H9 (cell line): ENCODE results near the gene MSX2. TPM values are rescaled to one million over a fixed set of nuclear protein-coding genes. Genes with fewer than 3 reads are reported as not detected.

Experiments used
- DNase-seq: peaks from one replicate; pipeline ENCODE4 v3.0.0-alpha.2; 2017
- H2AFZ ChIP-seq: one replicate; pipeline ENCODE4 v1.6.1; 2013; ENCODE audit warnings: mild to moderate bottlenecking, low read length, control low read depth, moderate library complexity
- H2AK5ac ChIP-seq: 2 replicates; pipeline ENCODE4 v1.6.1; 2013; ENCODE audit warnings: low read length, control low read depth, mixed read lengths; ENCODE audit not compliant: insufficient read length
- H2BK120ac ChIP-seq: one replicate; pipeline ENCODE4 v1.6.1; 2013; ENCODE audit warnings: low read depth, mild to moderate bottlenecking, low read length, control low read depth, inconsistent platforms; ENCODE audit not compliant: poor library complexity, severe bottlenecking
- H2BK12ac ChIP-seq: 2 replicates; pipeline ENCODE4 v1.6.1; 2013; ENCODE audit warnings: low read length, control low read depth, mixed read lengths, low read depth; ENCODE audit not compliant: insufficient read length
- H2BK15ac ChIP-seq: 2 replicates; pipeline ENCODE4 v1.6.1; 2013; ENCODE audit warnings: low read depth, low read length, control low read depth
- H2BK20ac ChIP-seq: one replicate; pipeline ENCODE4 v1.6.1; 2013; ENCODE audit warnings: low read depth, mild to moderate bottlenecking, low read length, control low read depth, inconsistent platforms; ENCODE audit not compliant: poor library complexity, severe bottlenecking
- H2BK5ac ChIP-seq: 2 replicates; pipeline ENCODE4 v1.6.1; 2013; ENCODE audit warnings: low read length, control low read depth, mixed read lengths; ENCODE audit not compliant: insufficient read length
- H3K14ac ChIP-seq: 2 replicates; pipeline ENCODE4 v1.6.1; 2013; ENCODE audit warnings: low read length, control low read depth; ENCODE audit not compliant: insufficient read depth
- H3K18ac ChIP-seq: 2 replicates; pipeline ENCODE4 v1.6.1; 2013; ENCODE audit warnings: low read depth, mild to moderate bottlenecking, mixed read lengths, low read length, control low read depth; ENCODE audit not compliant: insufficient read length
- H3K23ac ChIP-seq: 2 replicates; pipeline ENCODE4 v1.6.1; 2013; ENCODE audit warnings: low read length, control low read depth, mixed read lengths, low read depth; ENCODE audit not compliant: insufficient read length
- H3K23me2 ChIP-seq: 2 replicates; pipeline ENCODE4 v1.6.1; 2013; ENCODE audit warnings: low read depth, mild to moderate bottlenecking, mixed read lengths, low read length, control low read depth; ENCODE audit not compliant: insufficient read length, poor library complexity, severe bottlenecking
- H3K27ac ChIP-seq: 2 replicates; pipeline ENCODE4 v1.5.1; 2013; ENCODE audit warnings: low read length, control low read depth, mixed read lengths, low read depth; ENCODE audit not compliant: insufficient read length
- H3K27me3 ChIP-seq: 2 replicates; pipeline ENCODE4 v1.6.1; 2013; ENCODE audit warnings: low read length, control low read depth, inconsistent platforms; ENCODE audit not compliant: insufficient read depth
- H3K4ac ChIP-seq: 2 replicates; pipeline ENCODE4 v1.6.1; 2013; ENCODE audit warnings: low read depth, mild to moderate bottlenecking, control low read depth, inconsistent platforms, low read length, moderate library complexity
- H3K4me1 ChIP-seq: 2 replicates; pipeline ENCODE4 v1.6.1; 2013; ENCODE audit warnings: low read length, control low read depth, inconsistent platforms; ENCODE audit not compliant: insufficient read depth
- H3K4me2 ChIP-seq: 2 replicates; pipeline ENCODE4 v1.6.1; 2013; ENCODE audit warnings: low read length, control low read depth, mixed read lengths; ENCODE audit not compliant: insufficient read length, insufficient read depth
- H3K56ac ChIP-seq: 2 replicates; pipeline ENCODE4 v1.6.1; 2013; ENCODE audit warnings: low read depth, mild to moderate bottlenecking, mixed read lengths, low read length, control low read depth; ENCODE audit not compliant: insufficient read length
- H3K79me1 ChIP-seq: 2 replicates; pipeline ENCODE4 v1.6.1; 2013; ENCODE audit warnings: low read depth, mild to moderate bottlenecking, moderate library complexity, low read length, control low read depth, inconsistent platforms; ENCODE audit not compliant: insufficient read depth, poor library complexity, severe bottlenecking
- H3K79me2 ChIP-seq: 2 replicates; pipeline ENCODE4 v1.6.1; 2013; ENCODE audit warnings: low read length, control low read depth, inconsistent platforms; ENCODE audit not compliant: insufficient read depth
- H3K9ac ChIP-seq: 2 replicates; pipeline ENCODE4 v1.6.1; 2013; ENCODE audit warnings: low read length, control low read depth, mixed read lengths; ENCODE audit not compliant: insufficient read length; ENCODE audit errors: extremely low read depth
- H3K9me3 ChIP-seq: one replicate; pipeline ENCODE4 v1.6.1; 2013; ENCODE audit warnings: low read depth, low read length, inconsistent platforms; ENCODE audit not compliant: control insufficient read depth
- H3T11ph ChIP-seq: one replicate; pipeline ENCODE4 v1.6.1; 2013; ENCODE audit warnings: mild to moderate bottlenecking, low read length, control low read depth, inconsistent platforms
- H4K20me1 ChIP-seq: one replicate; pipeline ENCODE4 v1.6.1; 2013; ENCODE audit not compliant: control insufficient read depth, insufficient read length, insufficient read depth
- H4K5ac ChIP-seq: 2 replicates; pipeline ENCODE4 v1.6.1; 2013; ENCODE audit warnings: low read depth, mild to moderate bottlenecking, mixed read lengths, low read length, control low read depth; ENCODE audit not compliant: insufficient read length
- H4K8ac ChIP-seq: replicated peaks from 2 replicates; pipeline ENCODE4 v1.6.1; 2013; ENCODE audit warnings: low read length, control low read depth, mixed read lengths, low read depth; ENCODE audit not compliant: insufficient read length
- H4K91ac ChIP-seq: 2 replicates; pipeline ENCODE4 v1.6.1; 2013; ENCODE audit warnings: low read depth, mild to moderate bottlenecking, moderate library complexity, mixed read lengths, low read length, control low read depth; ENCODE audit not compliant: insufficient read length
- H3K27ac Mint-ChIP-seq, 3 experiments: 2 replicates in 2 of 3; 3 replicates in 1 of 3; pipeline ENCODE4 v1.8.0; 2020 to 2021; ENCODE audit warnings: mixed read lengths in 3 of 3, mild to moderate bottlenecking in 1 of 3, moderate library complexity in 1 of 3
- H3K27me3 Mint-ChIP-seq: 2 replicates; pipeline ENCODE4 v1.8.0; 2021; ENCODE audit warnings: low read depth, mild to moderate bottlenecking, moderate library complexity, mixed read lengths
- H3K36me3 Mint-ChIP-seq, 3 experiments: 2 replicates in 2 of 3; 3 replicates in 1 of 3; pipeline ENCODE4 v1.8.0; 2020 to 2021; ENCODE audit warnings: low read depth in 3 of 3, mixed read lengths in 3 of 3; ENCODE audit not compliant: insufficient read depth in 1 of 3
- H3K4me1 Mint-ChIP-seq, 2 experiments: 2 replicates each; pipeline ENCODE4 v1.8.0; 2020; ENCODE audit warnings: mixed read lengths in 2 of 2
- H3K4me3 Mint-ChIP-seq, 2 experiments: 2 replicates in 1 of 2; 3 replicates in 1 of 2; pipeline ENCODE4 v1.8.0; 2020 to 2021; ENCODE audit warnings: mild to moderate bottlenecking in 2 of 2, mixed read lengths in 2 of 2, moderate library complexity in 1 of 2
- H3K9me3 Mint-ChIP-seq, 2 experiments: 2 replicates in 1 of 2; 3 replicates in 1 of 2; pipeline ENCODE4 v1.8.0; 2020; ENCODE audit warnings: mild to moderate bottlenecking in 2 of 2, mixed read lengths in 2 of 2, moderate library complexity in 1 of 2
- WGBS: extraction: QIAGEN DNeasy Blood & Tissue Kit; methylation state at CpG from one replicate; pipeline ENCODE4 v1.1.7; 2013; ENCODE audit warnings: missing lambda C conversion rate, low lambda C conversion rate, mixed read lengths; ENCODE audit not compliant: insufficient read length; ENCODE audit errors: extremely low coverage; 5-methylcytosine and 5-hydroxymethylcytosine counted together
- total RNA-seq: library from RNA; stranded (reverse); gene quantifications from 2 replicates; pipeline ENCODE4 v1.2.1, GENCODE V29; 2021
- TF ChIP-seq, protein P1 (sequence below): fragments of 200-600 bp; sonication (generic); conservative IDR thresholded peaks from 3 replicates; pipeline ENCODE4 v1.8.0; 2021; ENCODE audit warnings: antibody characterized with exemption, mild to moderate bottlenecking

The MSX2 gene
- total RNA-seq, 1 experiment from 2014 or later, result 0.35 TPM

DNA sequence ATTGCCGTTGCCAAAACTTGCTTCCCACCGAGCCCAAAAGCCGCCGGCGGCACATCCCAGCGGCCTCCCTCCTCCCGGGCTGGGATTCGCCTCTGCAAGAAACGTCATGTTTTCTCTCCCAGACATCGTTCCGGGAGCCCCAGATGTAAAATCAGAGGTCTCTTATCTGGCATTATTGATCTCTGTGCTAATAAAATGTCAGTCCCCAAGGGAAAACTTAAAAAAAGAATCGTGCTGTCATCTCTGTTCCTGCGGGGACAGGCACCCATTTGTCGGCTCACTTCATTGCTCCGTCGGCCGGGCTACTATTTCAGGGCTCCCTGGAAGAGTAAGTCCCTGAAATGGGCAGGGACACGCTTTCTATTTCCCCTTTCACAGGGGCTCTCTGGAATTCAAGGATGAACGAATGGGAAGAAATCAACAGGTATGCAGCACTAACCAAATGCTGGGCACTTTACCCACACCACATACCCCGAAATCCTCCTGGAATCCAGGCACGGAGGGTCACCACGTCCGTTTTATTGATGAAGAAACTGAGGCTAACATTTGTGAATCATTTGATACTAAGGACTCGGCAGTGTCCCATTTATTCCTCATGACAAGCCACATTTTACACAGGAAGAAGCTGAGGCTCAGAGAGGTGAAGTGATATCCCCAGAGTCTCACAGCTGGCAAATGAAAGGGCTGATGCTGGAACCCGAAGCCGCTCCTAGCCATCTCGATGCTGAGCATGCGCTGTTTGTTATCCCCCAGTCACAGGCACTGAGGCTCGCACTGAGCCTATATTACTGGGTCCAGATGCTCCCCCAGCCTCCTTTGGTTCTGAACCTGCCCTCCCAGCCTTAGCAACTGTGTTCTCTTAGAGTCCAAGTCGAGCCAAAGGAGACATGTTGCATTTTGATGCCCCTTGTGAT is 35.7 kb upstream of the MSX2 start:
- peaks cover 13% of the 10 kb centered on the region for H3K23me2 ChIP-seq
- H3K23ac ChIP-seq, result no peak overlapping the region
- no peak overlapping the region for H4K5ac ChIP-seq
- H3K79me1 ChIP-seq, result no peaks in the 10 kb centered on the region
- H2BK20ac ChIP-seq, result no peak overlapping the region
- peaks cover 33 to 51% of the 10 kb centered on the region in 2 experiments for H3K4me1 Mint-ChIP-seq
- no CpG with 5 or more reads among the region's 30 CpGs for WGBS
- H4K8ac ChIP-seq, result no peak overlapping the region
- H2AK5ac ChIP-seq, result no peak overlapping the region
- no peak overlapping the region for H2BK12ac ChIP-seq
- peaks cover 10% of the 10 kb centered on the region; the same call in 1 of the 2 replicates for H3K27me3 ChIP-seq
- TF ChIP-seq, protein P1, sequence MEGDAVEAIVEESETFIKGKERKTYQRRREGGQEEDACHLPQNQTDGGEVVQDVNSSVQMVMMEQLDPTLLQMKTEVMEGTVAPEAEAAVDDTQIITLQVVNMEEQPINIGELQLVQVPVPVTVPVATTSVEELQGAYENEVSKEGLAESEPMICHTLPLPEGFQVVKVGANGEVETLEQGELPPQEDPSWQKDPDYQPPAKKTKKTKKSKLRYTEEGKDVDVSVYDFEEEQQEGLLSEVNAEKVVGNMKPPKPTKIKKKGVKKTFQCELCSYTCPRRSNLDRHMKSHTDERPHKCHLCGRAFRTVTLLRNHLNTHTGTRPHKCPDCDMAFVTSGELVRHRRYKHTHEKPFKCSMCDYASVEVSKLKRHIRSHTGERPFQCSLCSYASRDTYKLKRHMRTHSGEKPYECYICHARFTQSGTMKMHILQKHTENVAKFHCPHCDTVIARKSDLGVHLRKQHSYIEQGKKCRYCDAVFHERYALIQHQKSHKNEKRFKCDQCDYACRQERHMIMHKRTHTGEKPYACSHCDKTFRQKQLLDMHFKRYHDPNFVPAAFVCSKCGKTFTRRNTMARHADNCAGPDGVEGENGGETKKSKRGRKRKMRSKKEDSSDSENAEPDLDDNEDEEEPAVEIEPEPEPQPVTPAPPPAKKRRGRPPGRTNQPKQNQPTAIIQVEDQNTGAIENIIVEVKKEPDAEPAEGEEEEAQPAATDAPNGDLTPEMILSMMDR, result no peak
- H3T11ph ChIP-seq, result no peak overlapping the region
- peak; percentile 50 for DNase-seq
- H2BK15ac ChIP-seq, result no peak overlapping the region
- no peak overlapping the region for H4K91ac ChIP-seq
- H3K9me3 Mint-ChIP-seq, result no peaks in the 10 kb centered on the region; a peak in 1 of 5 replicates
- no peaks in the 10 kb centered on the region for H3K9me3 ChIP-seq
- H2BK5ac ChIP-seq, result no peak overlapping the region
- no peaks in the 10 kb centered on the region for H3K36me3 Mint-ChIP-seq
- no peak overlapping the region for H3K4ac ChIP-seq
- H3K79me2 ChIP-seq, result no peaks in the 10 kb centered on the region
- H3K4me2 ChIP-seq, result peak overlapping the region; percentile 92
- H3K56ac ChIP-seq, result no peak overlapping the region
- H3K27ac Mint-ChIP-seq, result no peak overlapping the region
- H3K18ac ChIP-seq, result no peak overlapping the region
- H4K20me1 ChIP-seq, result no peaks in the 10 kb centered on the region
- no peak overlapping the region for H3K27ac ChIP-seq
- H3K27me3 Mint-ChIP-seq, result peaks cover 57% of the 10 kb centered on the region
- no peak overlapping the region for H2BK120ac ChIP-seq
- no peak overlapping the region for H3K9ac ChIP-seq
- peak overlapping the region; percentile 54 to 74 for H3K4me3 Mint-ChIP-seq
- peak overlapping the region; percentile 75 for H2AFZ ChIP-seq
- H3K4me1 ChIP-seq, result peaks cover 3% of the 10 kb centered on the region; the same call in 1 of the 2 replicates
- H3K14ac ChIP-seq, result no peak overlapping the region
